HEK293 (cell line): ENCODE results near the gene SYNGR3.
A peak's percentile ranks its signal among the peaks of the same experiment; 100 is the strongest.

ENCODE experiments used
- GLIS2 ChIP-seq: fragments of 450-650 bp; formaldehyde crosslinking; IDR thresholded peaks from 2 replicates; pipeline ENCODE4 v1.5.1; 2016; ENCODE audit warnings: missing biosample characterization, missing genetic modification characterization
- IKZF3 ChIP-seq: fragments of 450-650 bp; IDR thresholded peaks from 2 replicates; pipeline ENCODE4 v1.5.0; 2018; ENCODE audit warnings: missing biosample characterization, mild to moderate bottlenecking, missing genetic modification characterization, moderate library complexity
- RBAK ChIP-seq: fragments of 450-650 bp; formaldehyde crosslinking; IDR thresholded peaks from 2 replicates; pipeline ENCODE4 v1.5.1; 2016; ENCODE audit warnings: missing biosample characterization, missing genetic modification characterization
- TRIM28 ChIP-seq: IDR thresholded peaks from 2 replicates; pipeline ENCODE4 v1.6.1; 2011; ENCODE audit warnings: low read length, control low read depth, borderline replicate concordance
- ZEB2 ChIP-seq: fragments of 450-650 bp; formaldehyde crosslinking; IDR thresholded peaks from 2 replicates; pipeline ENCODE4 v1.5.1; 2016; ENCODE audit warnings: missing biosample characterization, missing genetic modification characterization
- ZFP69B ChIP-seq: fragments of 450-650 bp; formaldehyde crosslinking; IDR thresholded peaks from 2 replicates; pipeline ENCODE4 v1.5.1; 2016; ENCODE audit warnings: missing biosample characterization, missing genetic modification characterization
- ZIC2 ChIP-seq: fragments of 450-650 bp; formaldehyde crosslinking; IDR thresholded peaks from 2 replicates; pipeline ENCODE4 v1.5.1; 2016; ENCODE audit warnings: missing biosample characterization, missing genetic modification characterization
- ZNF140 ChIP-seq: fragments of 450-650 bp; formaldehyde crosslinking; IDR thresholded peaks from 2 replicates; pipeline ENCODE4 v1.5.1; 2016; ENCODE audit warnings: missing biosample characterization, missing genetic modification characterization
- ZNF214 ChIP-seq: fragments of 450-650 bp; formaldehyde crosslinking; IDR thresholded peaks from 2 replicates; pipeline ENCODE4 v1.5.1; 2017; ENCODE audit warnings: missing biosample characterization, mild to moderate bottlenecking, missing genetic modification characterization, borderline replicate concordance
- ZNF239 ChIP-seq: fragments of 450-650 bp; formaldehyde crosslinking; IDR thresholded peaks from 2 replicates; pipeline ENCODE4 v1.5.1; 2016; ENCODE audit warnings: missing biosample characterization, missing genetic modification characterization
- ZNF248 ChIP-seq: fragments of 450-650 bp; formaldehyde crosslinking; IDR thresholded peaks from 2 replicates; pipeline ENCODE4 v1.5.1; 2017; ENCODE audit warnings: missing biosample characterization, missing genetic modification characterization
- ZNF266 ChIP-seq: fragments of 450-650 bp; formaldehyde crosslinking; IDR thresholded peaks from 2 replicates; pipeline ENCODE4 v1.5.1; 2016; ENCODE audit warnings: missing biosample characterization, missing genetic modification characterization, low read depth
- ZNF274 ChIP-seq, 2 experiments: fragments of 200-500 bp in 1 of 2; fragments of 450-650 bp in 1 of 2; sonication (Bioruptor generic) in 1 of 2; formaldehyde crosslinking in 1 of 2; IDR thresholded peaks; 2 replicates each; pipeline versions ENCODE4 v1.5.1 to v1.6.1; 2014 to 2016; ENCODE audit warnings: borderline replicate concordance in 1 of 2, inconsistent platforms in 1 of 2, low read length in 1 of 2, missing biosample characterization in 1 of 2, missing genetic modification characterization in 1 of 2
- ZNF292 ChIP-seq: fragments of 450-650 bp; formaldehyde crosslinking; IDR thresholded peaks from 2 replicates; pipeline ENCODE4 v1.5.1; 2016; ENCODE audit warnings: low read depth, missing biosample characterization, missing genetic modification characterization, borderline replicate concordance
- ZNF324 ChIP-seq: fragments of 450-650 bp; formaldehyde crosslinking; IDR thresholded peaks from 2 replicates; pipeline ENCODE4 v1.5.1; 2016; ENCODE audit warnings: missing biosample characterization, missing genetic modification characterization
- ZNF404 ChIP-seq: fragments of 450-650 bp; formaldehyde crosslinking; IDR thresholded peaks from 2 replicates; pipeline ENCODE4 v1.5.1; 2017; ENCODE audit warnings: missing biosample characterization, missing genetic modification characterization
- ZNF529 ChIP-seq: fragments of 450-650 bp; formaldehyde crosslinking; IDR thresholded peaks from 2 replicates; pipeline ENCODE4 v1.5.1; 2017; ENCODE audit warnings: missing genetic modification characterization, missing biosample characterization; ENCODE audit not compliant: insufficient replicate concordance
- ZNF555 ChIP-seq: fragments of 450-650 bp; formaldehyde crosslinking; conservative IDR thresholded peaks from 2 replicates; pipeline ENCODE4 v1.5.1; 2017; ENCODE audit warnings: missing biosample characterization, mild to moderate bottlenecking, missing genetic modification characterization, inconsistent platforms
- ZNF571 ChIP-seq: fragments of 450-650 bp; formaldehyde crosslinking; IDR thresholded peaks from 2 replicates; pipeline ENCODE4 v1.5.0; 2017; ENCODE audit warnings: missing biosample characterization, missing genetic modification characterization
- ZNF596 ChIP-seq: fragments of 450-650 bp; IDR thresholded peaks from 2 replicates; pipeline ENCODE4 v1.5.0; 2018; ENCODE audit warnings: missing biosample characterization, mild to moderate bottlenecking, missing genetic modification characterization, moderate library complexity
- ZNF610 ChIP-seq: fragments of 450-650 bp; formaldehyde crosslinking; IDR thresholded peaks from 2 replicates; pipeline ENCODE4 v1.5.1; 2016; ENCODE audit warnings: missing biosample characterization, missing genetic modification characterization, borderline replicate concordance
- ZNF626 ChIP-seq: fragments of 450-650 bp; sonication (Bioruptor Pico); formaldehyde crosslinking; IDR thresholded peaks from 2 replicates; pipeline ENCODE4 v1.5.1; 2018; ENCODE audit warnings: missing biosample characterization, missing genetic modification characterization, inconsistent platforms
- ZNF777 ChIP-seq: fragments of 450-650 bp; formaldehyde crosslinking; IDR thresholded peaks from 2 replicates; pipeline ENCODE4 v1.5.1; 2017; ENCODE audit warnings: missing biosample characterization, missing genetic modification characterization, borderline replicate concordance
- TF ChIP-seq, protein P1 (sequence below): fragments of 450-650 bp; formaldehyde crosslinking; IDR thresholded peaks from 2 replicates; pipeline ENCODE4 v1.5.1; 2016; ENCODE audit warnings: missing biosample characterization, missing genetic modification characterization
- TF ChIP-seq, protein P2 (sequence below): sonication (generic); formaldehyde crosslinking; IDR thresholded peaks from 2 replicates; pipeline ENCODE4 v1.8.1; 2022; ENCODE audit warnings: mild to moderate bottlenecking, moderate library complexity, missing genetic modification reagents
- TF ChIP-seq, protein P3 (sequence below): fragments of 450-650 bp; formaldehyde crosslinking; IDR thresholded peaks from 2 replicates; pipeline ENCODE4 v1.5.1; 2016; ENCODE audit warnings: missing biosample characterization, missing genetic modification characterization, borderline replicate concordance
- TF ChIP-seq, protein P4 (sequence below): fragments of 450-650 bp; formaldehyde crosslinking; IDR thresholded peaks from 2 replicates; pipeline ENCODE4; 2016; ENCODE audit warnings: missing biosample characterization, missing genetic modification characterization

Gene SYNGR3

GRCh38 chr16:1982991-1983543 lies 6.7 kb upstream of the SYNGR3 start (continued):
- TF ChIP-seq, protein P1, sequence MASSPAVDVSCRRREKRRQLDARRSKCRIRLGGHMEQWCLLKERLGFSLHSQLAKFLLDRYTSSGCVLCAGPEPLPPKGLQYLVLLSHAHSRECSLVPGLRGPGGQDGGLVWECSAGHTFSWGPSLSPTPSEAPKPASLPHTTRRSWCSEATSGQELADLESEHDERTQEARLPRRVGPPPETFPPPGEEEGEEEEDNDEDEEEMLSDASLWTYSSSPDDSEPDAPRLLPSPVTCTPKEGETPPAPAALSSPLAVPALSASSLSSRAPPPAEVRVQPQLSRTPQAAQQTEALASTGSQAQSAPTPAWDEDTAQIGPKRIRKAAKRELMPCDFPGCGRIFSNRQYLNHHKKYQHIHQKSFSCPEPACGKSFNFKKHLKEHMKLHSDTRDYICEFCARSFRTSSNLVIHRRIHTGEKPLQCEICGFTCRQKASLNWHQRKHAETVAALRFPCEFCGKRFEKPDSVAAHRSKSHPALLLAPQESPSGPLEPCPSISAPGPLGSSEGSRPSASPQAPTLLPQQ (tag by site-specific recombination): peak; percentile 8; the same call in 1 of the 2 replicates
- peak; percentile 88; the same call in 1 of the 2 replicates for TF ChIP-seq ZNF610
- no peak for TF ChIP-seq GLIS2 (tag by site-specific recombination)
- no peak for TF ChIP-seq ZNF626
- no peak for TF ChIP-seq ZNF239
- no peak for TF ChIP-seq ZNF274 (IDR thresholded peaks at IDR 0.05; ENCODE audit: low read length)
- TF ChIP-seq ZNF274 (tag by site-specific recombination; IDR thresholded peaks at IDR 0.05; ENCODE audit: borderline replicate concordance): no peak
- no peak for TF ChIP-seq ZNF571 (tag by site-specific recombination)
- TF ChIP-seq ZEB2 (tag by site-specific recombination): no peak
- no peak for TF ChIP-seq ZNF292 (tag by site-specific recombination)
- TF ChIP-seq, protein P2, sequence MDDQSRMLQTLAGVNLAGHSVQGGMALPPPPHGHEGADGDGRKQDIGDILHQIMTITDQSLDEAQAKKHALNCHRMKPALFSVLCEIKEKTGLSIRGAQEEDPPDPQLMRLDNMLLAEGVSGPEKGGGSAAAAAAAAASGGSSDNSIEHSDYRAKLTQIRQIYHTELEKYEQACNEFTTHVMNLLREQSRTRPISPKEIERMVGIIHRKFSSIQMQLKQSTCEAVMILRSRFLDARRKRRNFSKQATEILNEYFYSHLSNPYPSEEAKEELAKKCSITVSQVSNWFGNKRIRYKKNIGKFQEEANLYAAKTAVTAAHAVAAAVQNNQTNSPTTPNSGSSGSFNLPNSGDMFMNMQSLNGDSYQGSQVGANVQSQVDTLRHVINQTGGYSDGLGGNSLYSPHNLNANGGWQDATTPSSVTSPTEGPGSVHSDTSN (CRISPR knock-in tag): no peak
- TF ChIP-seq ZFP69B (tag by site-specific recombination): peak; percentile 62; the same call in 1 of the 2 replicates
- no peak for TF ChIP-seq RBAK (tag by site-specific recombination)
- no peak for TF ChIP-seq ZNF266 (tag by site-specific recombination)
- peak; percentile 79; the same call in 1 of the 2 replicates for TF ChIP-seq TRIM28
- no peak for TF ChIP-seq ZNF596 (tag by site-specific recombination)
- TF ChIP-seq ZIC2 (tag by site-specific recombination): no peak
- peak; percentile 90; the same call in 1 of the 2 replicates for TF ChIP-seq IKZF3 (tag by site-specific recombination)
- TF ChIP-seq, protein P3, sequence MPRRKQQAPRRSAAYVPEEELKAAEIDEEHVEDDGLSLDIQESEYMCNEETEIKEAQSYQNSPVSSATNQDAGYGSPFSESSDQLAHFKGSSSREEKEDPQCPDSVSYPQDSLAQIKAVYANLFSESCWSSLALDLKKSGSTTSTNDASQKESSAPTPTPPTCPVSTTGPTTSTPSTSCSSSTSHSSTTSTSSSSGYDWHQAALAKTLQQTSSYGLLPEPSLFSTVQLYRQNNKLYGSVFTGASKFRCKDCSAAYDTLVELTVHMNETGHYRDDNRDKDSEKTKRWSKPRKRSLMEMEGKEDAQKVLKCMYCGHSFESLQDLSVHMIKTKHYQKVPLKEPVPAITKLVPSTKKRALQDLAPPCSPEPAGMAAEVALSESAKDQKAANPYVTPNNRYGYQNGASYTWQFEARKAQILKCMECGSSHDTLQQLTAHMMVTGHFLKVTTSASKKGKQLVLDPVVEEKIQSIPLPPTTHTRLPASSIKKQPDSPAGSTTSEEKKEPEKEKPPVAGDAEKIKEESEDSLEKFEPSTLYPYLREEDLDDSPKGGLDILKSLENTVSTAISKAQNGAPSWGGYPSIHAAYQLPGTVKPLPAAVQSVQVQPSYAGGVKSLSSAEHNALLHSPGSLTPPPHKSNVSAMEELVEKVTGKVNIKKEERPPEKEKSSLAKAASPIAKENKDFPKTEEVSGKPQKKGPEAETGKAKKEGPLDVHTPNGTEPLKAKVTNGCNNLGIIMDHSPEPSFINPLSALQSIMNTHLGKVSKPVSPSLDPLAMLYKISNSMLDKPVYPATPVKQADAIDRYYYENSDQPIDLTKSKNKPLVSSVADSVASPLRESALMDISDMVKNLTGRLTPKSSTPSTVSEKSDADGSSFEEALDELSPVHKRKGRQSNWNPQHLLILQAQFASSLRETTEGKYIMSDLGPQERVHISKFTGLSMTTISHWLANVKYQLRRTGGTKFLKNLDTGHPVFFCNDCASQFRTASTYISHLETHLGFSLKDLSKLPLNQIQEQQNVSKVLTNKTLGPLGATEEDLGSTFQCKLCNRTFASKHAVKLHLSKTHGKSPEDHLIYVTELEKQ (tag by site-specific recombination): no peak
- no peak for TF ChIP-seq ZNF529 (tag by site-specific recombination)
- TF ChIP-seq, protein P4, sequence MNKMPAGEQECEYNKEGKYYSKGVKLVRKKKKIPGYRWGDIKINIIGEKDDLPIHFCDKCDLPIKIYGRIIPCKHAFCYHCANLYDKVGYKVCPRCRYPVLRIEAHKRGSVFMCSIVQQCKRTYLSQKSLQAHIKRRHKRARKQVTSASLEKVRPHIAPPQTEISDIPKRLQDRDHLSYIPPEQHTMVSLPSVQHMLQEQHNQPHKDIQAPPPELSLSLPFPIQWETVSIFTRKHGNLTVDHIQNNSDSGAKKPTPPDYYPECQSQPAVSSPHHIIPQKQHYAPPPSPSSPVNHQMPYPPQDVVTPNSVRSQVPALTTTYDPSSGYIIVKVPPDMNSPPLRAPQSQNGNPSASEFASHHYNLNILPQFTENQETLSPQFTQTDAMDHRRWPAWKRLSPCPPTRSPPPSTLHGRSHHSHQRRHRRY: no peak
- no peak for TF ChIP-seq ZNF555 (tag by site-specific recombination)
- TF ChIP-seq ZNF777 (tag by site-specific recombination): no peak
- TF ChIP-seq ZNF404: no peak
- no peak for TF ChIP-seq ZNF248 (tag by site-specific recombination)
- no peak for TF ChIP-seq ZNF214 (tag by site-specific recombination)
- TF ChIP-seq ZNF140 (tag by site-specific recombination): no peak
- TF ChIP-seq ZNF324 (tag by site-specific recombination): no peak
